Measurements from ENCODE around the gene CYB5RL.
A peak's percentile ranks its signal among the peaks of the same experiment; 100 is the strongest.

CYB5RL gene, protein sequence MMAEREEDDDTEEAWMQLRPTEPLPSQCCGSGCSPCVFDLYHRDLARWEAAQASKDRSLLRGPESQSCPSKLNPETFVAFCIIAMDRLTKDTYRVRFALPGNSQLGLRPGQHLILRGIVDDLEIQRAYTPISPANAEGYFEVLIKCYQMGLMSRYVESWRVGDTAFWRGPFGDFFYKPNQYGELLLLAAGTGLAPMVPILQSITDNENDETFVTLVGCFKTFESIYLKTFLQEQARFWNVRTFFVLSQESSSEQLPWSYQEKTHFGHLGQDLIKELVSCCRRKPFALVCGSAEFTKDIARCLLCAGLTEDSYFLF

DNA sequence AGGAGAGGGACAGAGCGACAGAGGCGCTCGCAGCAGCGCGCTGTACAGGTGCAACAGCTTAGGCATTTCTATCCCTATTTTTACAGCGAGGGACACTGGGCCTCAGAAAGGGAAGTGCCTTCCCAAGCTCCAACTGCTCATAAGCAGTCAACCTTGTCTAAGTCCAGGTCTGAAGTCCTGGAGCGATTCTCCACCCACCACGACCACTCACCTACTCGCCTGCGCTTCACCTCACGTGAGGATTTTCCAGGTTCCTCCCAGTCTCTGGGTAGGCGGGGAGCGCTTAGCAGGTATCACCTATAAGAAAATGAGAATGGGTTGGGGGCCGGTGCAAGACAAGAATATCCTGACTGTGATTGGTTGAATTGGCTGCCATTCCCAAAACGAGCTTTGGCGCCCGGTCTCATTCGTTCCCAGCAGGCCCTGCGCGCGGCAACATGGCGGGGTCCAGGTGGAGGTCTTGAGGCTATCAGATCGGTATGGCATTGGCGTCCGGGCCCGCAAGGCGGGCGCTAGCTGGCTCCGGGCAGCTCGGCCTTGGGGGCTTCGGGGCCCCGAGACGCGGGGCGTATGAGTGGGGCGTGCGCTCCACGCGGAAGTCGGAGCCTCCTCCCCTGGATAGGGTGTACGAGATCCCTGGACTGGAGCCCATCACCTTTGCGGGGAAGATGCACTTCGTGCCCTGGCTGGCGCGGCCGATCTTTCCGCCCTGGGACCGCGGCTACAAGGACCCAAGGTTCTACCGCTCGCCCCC lies at the start of gene CYB5RL, which contains the start of gene MRPL37:
TSS of gene CYB5RL (minus strand) at position 266 of the 754 bp plus-strand sequence. CDS start 4,414 bp downstream, outside the sequence.
TSS of gene MRPL37 (plus strand) at position 403 of the 754 bp plus-strand sequence. CDS start at position 480, 77 bp downstream.
- peak within 1 kb of the TSS; percentile 68 for H3K27ac ChIP-seq
- TF ChIP-seq, protein P1, sequence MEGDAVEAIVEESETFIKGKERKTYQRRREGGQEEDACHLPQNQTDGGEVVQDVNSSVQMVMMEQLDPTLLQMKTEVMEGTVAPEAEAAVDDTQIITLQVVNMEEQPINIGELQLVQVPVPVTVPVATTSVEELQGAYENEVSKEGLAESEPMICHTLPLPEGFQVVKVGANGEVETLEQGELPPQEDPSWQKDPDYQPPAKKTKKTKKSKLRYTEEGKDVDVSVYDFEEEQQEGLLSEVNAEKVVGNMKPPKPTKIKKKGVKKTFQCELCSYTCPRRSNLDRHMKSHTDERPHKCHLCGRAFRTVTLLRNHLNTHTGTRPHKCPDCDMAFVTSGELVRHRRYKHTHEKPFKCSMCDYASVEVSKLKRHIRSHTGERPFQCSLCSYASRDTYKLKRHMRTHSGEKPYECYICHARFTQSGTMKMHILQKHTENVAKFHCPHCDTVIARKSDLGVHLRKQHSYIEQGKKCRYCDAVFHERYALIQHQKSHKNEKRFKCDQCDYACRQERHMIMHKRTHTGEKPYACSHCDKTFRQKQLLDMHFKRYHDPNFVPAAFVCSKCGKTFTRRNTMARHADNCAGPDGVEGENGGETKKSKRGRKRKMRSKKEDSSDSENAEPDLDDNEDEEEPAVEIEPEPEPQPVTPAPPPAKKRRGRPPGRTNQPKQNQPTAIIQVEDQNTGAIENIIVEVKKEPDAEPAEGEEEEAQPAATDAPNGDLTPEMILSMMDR (conservative IDR thresholded peaks at IDR 0.05; ENCODE audit: low read depth): no peak
- peak; percentile 100 for DNase-seq (ENCODE audit: low spot score)
- ChIA-PET POLR2A (ENCODE audit: low non-redundant PET) (interaction anchor here (0.9 kb wide), 1 partner anchor 63 kb away, joined by 3 read pairs; no protein-coding TSS in a partner anchor), CTCF (interaction anchor here (0.5 to 1.2 kb wide), 3 partner anchors 12 to 76 kb away, joined by 3 to 7 read pairs (median 4); no protein-coding TSS in a partner anchor)

DNA sequence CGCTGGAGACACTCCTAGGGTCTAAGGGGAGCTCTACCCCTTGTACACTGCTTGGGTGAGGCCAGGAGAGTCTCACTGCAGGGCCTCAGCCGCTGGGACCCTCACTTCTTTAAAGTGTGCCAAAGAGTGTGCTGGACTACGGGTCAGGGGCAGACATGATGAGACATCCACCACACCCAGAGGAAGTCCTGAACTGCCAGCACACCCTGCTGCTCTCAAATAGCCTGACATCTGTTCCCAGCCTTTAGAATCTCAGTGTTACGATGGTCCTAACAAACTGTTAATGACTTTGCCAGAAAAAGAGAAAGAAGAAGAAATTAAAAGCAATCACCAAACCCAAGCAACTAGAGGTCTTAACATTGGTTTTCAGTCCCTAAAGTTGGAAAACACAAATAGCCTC lies 49.1 kb upstream of the CYB5RL start:
- H3K27ac ChIP-seq: no peak overlapping the region

DNA sequence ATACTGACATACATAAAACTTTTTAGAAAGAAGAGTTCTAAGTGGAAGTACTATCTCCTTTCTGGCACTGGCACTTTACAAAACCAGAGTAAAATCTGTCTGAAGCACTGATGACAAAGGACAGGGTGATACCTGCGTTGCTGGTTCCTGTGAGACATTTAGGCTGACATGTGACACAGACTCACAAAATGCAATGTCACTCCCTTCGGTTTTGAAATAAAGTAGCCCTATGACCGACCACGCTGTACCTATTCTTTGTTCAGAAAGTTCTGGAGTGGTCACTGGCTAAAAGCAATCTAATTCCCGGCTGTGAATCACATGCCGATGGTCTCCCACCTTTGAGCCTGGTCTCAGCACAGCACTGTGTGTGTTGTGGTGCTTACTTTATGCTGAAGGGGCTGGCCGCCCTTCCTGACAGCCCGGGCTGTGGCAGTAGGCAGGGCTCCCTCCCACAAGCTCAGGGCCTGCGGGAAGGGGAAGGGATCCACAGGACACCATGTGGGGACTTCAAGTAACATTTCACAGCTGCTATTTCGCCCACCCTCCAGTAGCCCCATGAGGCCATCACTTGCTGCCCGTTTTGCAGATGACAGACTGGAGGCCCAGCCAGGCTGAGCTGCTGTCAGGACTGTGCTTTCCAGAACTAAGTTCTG lies 48.2 kb upstream of the CYB5RL start:
- TF ChIP-seq, protein P1 (conservative IDR thresholded peaks at IDR 0.05; ENCODE audit: low read depth): no peak
- ChIA-PET CTCF (no interaction called here), POLR2A (ENCODE audit: low non-redundant PET) (no interaction called here)
- 0 out of 2 replicates have a peak overlapping the region, but pooled peaks have one; percentile 12 for H3K27ac ChIP-seq
- no peak for DNase-seq (ENCODE audit: low spot score)

More for the DNA sequence above, 49.1 kb upstream of the CYB5RL start:
- no peak for DNase-seq (ENCODE audit: low spot score)
- POLR2A ChIA-PET (ENCODE audit: low non-redundant PET): no interaction called here
- TF ChIP-seq, protein P1 (conservative IDR thresholded peaks at IDR 0.05; ENCODE audit: low read depth): no peak
- CTCF ChIA-PET: no interaction called here

DNA sequence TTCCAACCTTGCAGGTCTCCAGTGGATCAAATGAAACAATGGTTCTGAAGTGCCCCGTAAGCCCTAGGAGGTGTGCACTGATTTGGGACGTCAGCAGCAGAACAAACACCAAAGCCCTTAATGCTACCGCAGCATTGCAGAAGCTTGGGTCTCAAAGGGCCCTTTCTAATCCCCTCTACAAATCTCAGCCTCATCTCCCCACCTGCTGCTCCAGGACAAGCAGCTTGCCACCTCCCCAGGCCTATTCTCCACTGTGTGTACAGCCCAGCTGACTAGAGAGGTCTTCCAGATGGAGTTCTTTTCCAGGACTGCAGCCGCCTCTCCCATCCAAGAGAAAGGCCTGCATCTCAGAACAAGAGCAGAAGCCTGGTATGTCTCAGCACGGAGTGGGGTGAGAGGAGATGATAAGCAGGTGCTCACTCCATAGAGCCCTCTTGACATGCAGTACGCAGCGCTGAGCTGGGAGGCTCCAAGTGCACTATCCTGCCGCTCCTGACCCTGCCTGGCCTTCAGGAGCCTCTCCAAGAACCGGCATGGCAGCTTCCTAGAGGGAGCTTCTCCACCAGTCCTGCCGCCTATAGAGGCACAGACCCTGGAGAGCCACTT lies 46.4 kb upstream of the CYB5RL start:
- TF ChIP-seq, protein P1 (conservative IDR thresholded peaks at IDR 0.05; ENCODE audit: low read depth): no peak
- no peak for DNase-seq (ENCODE audit: low spot score)
- CTCF ChIA-PET: no interaction called here
- POLR2A ChIA-PET (ENCODE audit: low non-redundant PET): no interaction called here
- H3K27ac ChIP-seq: no peak overlapping the region

DNA sequence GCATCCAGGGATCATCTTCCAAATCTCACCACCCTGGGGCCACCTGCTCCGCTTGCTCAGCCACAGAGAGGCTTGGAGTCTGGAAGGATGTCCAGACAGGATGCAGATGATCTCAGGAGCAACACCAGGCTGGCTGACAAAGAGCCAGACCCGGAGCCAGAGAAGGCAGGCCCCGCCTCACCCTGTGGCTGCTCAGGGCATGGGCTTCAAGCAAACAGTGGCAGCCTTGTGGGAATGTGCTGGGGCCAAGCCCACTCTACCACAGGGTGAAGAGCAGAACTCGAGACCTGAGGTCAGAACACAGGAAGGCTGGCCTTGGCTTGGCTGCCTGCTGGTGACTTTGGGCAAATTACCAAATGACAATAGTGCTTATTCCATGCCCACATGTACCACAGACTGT lies 45.7 kb upstream of the CYB5RL start:
- H3K27ac ChIP-seq: no peak overlapping the region
- POLR2A ChIA-PET (ENCODE audit: low non-redundant PET): no interaction called here
- DNase-seq (ENCODE audit: low spot score): no peak

More for the DNA sequence above, 45.7 kb upstream of the CYB5RL start:
- TF ChIP-seq, protein P1 (conservative IDR thresholded peaks at IDR 0.05; ENCODE audit: low read depth): no peak
- CTCF ChIA-PET: no interaction called here
